Measurements from ENCODE around the gene ANXA8. TPM values are rescaled to one million over a fixed set of nuclear protein-coding genes. Genes with fewer than 3 reads are reported as not detected.
A peak's percentile ranks its signal among the peaks of the same experiment; 100 is the strongest.
"Not testable (repeated sequence)": the region's sequence is repeated elsewhere in the genome, so short reads cannot be mapped to it uniquely, and the experiment has no call there.

The ANXA8 gene
- total and polyA plus RNA-seq, 2 of the 13 experiments (the other 11 are each of a cell fraction or from before 2014, with no cell fraction given) = not detected

DNA sequence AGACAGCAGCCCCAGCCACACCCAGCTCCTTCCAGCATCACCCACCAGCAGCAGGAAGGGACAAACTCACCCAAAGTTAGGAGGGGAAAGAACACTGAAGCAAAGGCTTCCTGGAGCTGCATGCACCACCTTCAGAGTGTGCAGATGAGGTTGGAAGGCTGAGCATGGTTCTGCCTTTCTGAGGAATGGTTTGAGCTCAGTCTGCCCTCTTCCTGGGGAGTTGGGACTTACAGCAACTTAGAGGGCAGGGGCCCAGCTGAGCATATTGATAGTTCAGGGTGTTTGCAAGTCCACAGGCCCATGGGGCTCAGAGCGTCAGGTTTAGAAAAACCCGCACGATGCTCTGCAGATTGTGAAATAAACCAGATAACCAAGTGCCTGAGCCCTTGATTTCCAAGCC is 3.8 kb downstream of the ANXA8 start:
- H3K4me1 ChIP-seq (ENCODE audit: insufficient read depth, low read length); POLR2A ChIA-PET; BruUV-seq (replicated peaks); DNase-seq (ENCODE audit: low spot score); H3K79me2 ChIP-seq (ENCODE audit: insufficient read depth, low read length); H3K27ac ChIP-seq (ENCODE audit: extremely low read length, insufficient read depth, low read length); intact Hi-C loops (cut with micrococcal nuclease; ENCODE audit: unreplicated experiment); FAIRE-seq; H4K20me1 ChIP-seq (ENCODE audit: insufficient read depth, low read length); H3K4me3 ChIP-seq (replicated peaks in 1 of 3; ENCODE audit: insufficient read depth in 1 of 3, low read depth in 2 of 3, low read length in 3 of 3); H3K4me2 ChIP-seq (ENCODE audit: low read depth, low read length); in situ Hi-C loops (cut with HindIII; ENCODE audit: extremely low pct_ligation_motif_present, low pct_unique_long_range_greater_than_20kb); H3K9me3 ChIP-seq (ENCODE audit: low read length); H3K36me3 ChIP-seq (replicated peaks in 1 of 2; ENCODE audit: control insufficient read depth in 1 of 2, insufficient read depth in 2 of 2, low read length in 2 of 2); H3K9ac ChIP-seq (ENCODE audit: insufficient read depth, low read depth, low read length); H3K27me3 ChIP-seq (ENCODE audit: control insufficient read depth in 1 of 2, insufficient read depth in 2 of 2, low read length in 2 of 2); CTCF ChIA-PET (ENCODE audit: low intra/inter-chr PET ratio, low total read pairs); H2AFZ ChIP-seq (ENCODE audit: low read length): not testable (repeated sequence)
- peak; percentile 58 for ATAC-seq
- no CpG with 5 or more reads among the region's 3 CpGs for WGBS (ENCODE audit: low lambda C conversion rate)

- H3K27me3 ChIP-seq (ENCODE audit: control insufficient read depth in 1 of 2, insufficient read depth in 2 of 2, low read length in 2 of 2); H3K9me3 ChIP-seq (ENCODE audit: low read length); H3K4me3 ChIP-seq (replicated peaks in 1 of 3; ENCODE audit: insufficient read depth in 1 of 3, low read depth in 2 of 3, low read length in 3 of 3); H3K36me3 ChIP-seq (replicated peaks in 1 of 2; ENCODE audit: control insufficient read depth in 1 of 2, insufficient read depth in 2 of 2, low read length in 2 of 2); intact Hi-C loops (cut with micrococcal nuclease; ENCODE audit: unreplicated experiment); H3K27ac ChIP-seq (ENCODE audit: extremely low read length, insufficient read depth, low read length); in situ Hi-C loops (cut with HindIII; ENCODE audit: extremely low pct_ligation_motif_present, low pct_unique_long_range_greater_than_20kb); ATAC-seq; H3K4me2 ChIP-seq (ENCODE audit: low read depth, low read length); BruUV-seq (replicated peaks); H3K4me1 ChIP-seq (ENCODE audit: insufficient read depth, low read length); FAIRE-seq; H3K79me2 ChIP-seq (ENCODE audit: insufficient read depth, low read length); H4K20me1 ChIP-seq (ENCODE audit: insufficient read depth, low read length); DNase-seq (ENCODE audit: low spot score); H2AFZ ChIP-seq (ENCODE audit: low read length); H3K9ac ChIP-seq (ENCODE audit: insufficient read depth, low read depth, low read length); CTCF ChIA-PET (ENCODE audit: low intra/inter-chr PET ratio, low total read pairs); POLR2A ChIA-PET: not testable (repeated sequence)
- 17% methylated on average over 3 of the region's 5 CpGs for WGBS (ENCODE audit: low lambda C conversion rate)
These were observed 5.8 kb downstream of the ANXA8 start for GRCh38 chr10:47478114-47478513.

- ATAC-seq; H3K36me3 ChIP-seq (replicated peaks in 1 of 2; ENCODE audit: control insufficient read depth in 1 of 2, insufficient read depth in 2 of 2, low read length in 2 of 2); FAIRE-seq; H4K20me1 ChIP-seq (ENCODE audit: insufficient read depth, low read length); CTCF ChIA-PET (ENCODE audit: low intra/inter-chr PET ratio, low total read pairs); H3K9ac ChIP-seq (ENCODE audit: insufficient read depth, low read depth, low read length); DNase-seq (ENCODE audit: low spot score); BruUV-seq (replicated peaks); POLR2A ChIA-PET; intact Hi-C loops (cut with micrococcal nuclease; ENCODE audit: unreplicated experiment); H3K9me3 ChIP-seq (ENCODE audit: low read length); H2AFZ ChIP-seq (ENCODE audit: low read length); H3K79me2 ChIP-seq (ENCODE audit: insufficient read depth, low read length); H3K27ac ChIP-seq (ENCODE audit: extremely low read length, insufficient read depth, low read length); H3K4me3 ChIP-seq (replicated peaks in 1 of 3; ENCODE audit: insufficient read depth in 1 of 3, low read depth in 2 of 3, low read length in 3 of 3); H3K4me2 ChIP-seq (ENCODE audit: low read depth, low read length); H3K27me3 ChIP-seq (ENCODE audit: control insufficient read depth in 1 of 2, insufficient read depth in 2 of 2, low read length in 2 of 2); H3K4me1 ChIP-seq (ENCODE audit: insufficient read depth, low read length); in situ Hi-C loops (cut with HindIII; ENCODE audit: extremely low pct_ligation_motif_present, low pct_unique_long_range_greater_than_20kb): not testable (repeated sequence)
- WGBS (ENCODE audit: low lambda C conversion rate) = 51% methylated on average over 4 of the region's 11 CpGs
These were observed 6.8 kb downstream of the ANXA8 start for GRCh38 chr10:47477078-47477477.

- ATAC-seq; H3K79me2 ChIP-seq (ENCODE audit: insufficient read depth, low read length); H3K4me3 ChIP-seq (replicated peaks in 1 of 3; ENCODE audit: insufficient read depth in 1 of 3, low read depth in 2 of 3, low read length in 3 of 3); H3K4me1 ChIP-seq (ENCODE audit: insufficient read depth, low read length); H3K27ac ChIP-seq (ENCODE audit: extremely low read length, insufficient read depth, low read length); H2AFZ ChIP-seq (ENCODE audit: low read length); intact Hi-C loops (cut with micrococcal nuclease; ENCODE audit: unreplicated experiment); BruUV-seq (replicated peaks); H3K36me3 ChIP-seq (replicated peaks in 1 of 2; ENCODE audit: control insufficient read depth in 1 of 2, insufficient read depth in 2 of 2, low read length in 2 of 2); H3K9me3 ChIP-seq (ENCODE audit: low read length); POLR2A ChIA-PET; H3K9ac ChIP-seq (ENCODE audit: insufficient read depth, low read depth, low read length); in situ Hi-C loops (cut with HindIII; ENCODE audit: extremely low pct_ligation_motif_present, low pct_unique_long_range_greater_than_20kb); DNase-seq (ENCODE audit: low spot score); H4K20me1 ChIP-seq (ENCODE audit: insufficient read depth, low read length); H3K27me3 ChIP-seq (ENCODE audit: control insufficient read depth in 1 of 2, insufficient read depth in 2 of 2, low read length in 2 of 2); CTCF ChIA-PET (ENCODE audit: low intra/inter-chr PET ratio, low total read pairs); FAIRE-seq; H3K4me2 ChIP-seq (ENCODE audit: low read depth, low read length): not testable (repeated sequence)
- 75% methylated on average over 2 of the region's 5 CpGs for WGBS (ENCODE audit: low lambda C conversion rate)
These were observed 8.8 kb downstream of the ANXA8 start for GRCh38 chr10:47475101-47475500.
